ENCODE results near the gene CXCL14. TPM values are rescaled to one million over a fixed set of nuclear protein-coding genes. Genes with fewer than 3 reads are reported as not detected.

Gene CXCL14
- total RNA-seq, 1 experiment from 2014 or later, result not detected

DNA sequence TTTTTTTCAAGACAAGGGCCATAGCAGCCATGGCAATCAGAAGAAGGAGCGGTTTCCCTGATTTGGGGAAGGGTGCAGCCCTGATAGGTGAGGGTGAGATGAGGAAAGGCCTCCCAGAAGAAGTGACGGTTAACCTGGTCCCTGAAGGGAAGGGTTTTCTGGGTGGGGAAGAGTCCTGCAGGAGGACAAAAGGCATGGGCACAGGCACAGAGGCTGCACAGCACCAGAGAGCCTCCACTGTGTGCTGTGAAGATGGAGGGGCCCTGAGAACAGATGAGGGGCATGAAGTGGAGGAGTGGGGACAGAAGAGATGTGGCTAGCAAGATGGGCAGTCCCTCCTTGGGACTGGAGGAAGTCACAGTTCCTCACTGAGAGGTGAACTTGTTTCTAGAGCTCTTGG lies 46.3 kb upstream of the CXCL14 start:
- TF ChIP-seq, protein P1, sequence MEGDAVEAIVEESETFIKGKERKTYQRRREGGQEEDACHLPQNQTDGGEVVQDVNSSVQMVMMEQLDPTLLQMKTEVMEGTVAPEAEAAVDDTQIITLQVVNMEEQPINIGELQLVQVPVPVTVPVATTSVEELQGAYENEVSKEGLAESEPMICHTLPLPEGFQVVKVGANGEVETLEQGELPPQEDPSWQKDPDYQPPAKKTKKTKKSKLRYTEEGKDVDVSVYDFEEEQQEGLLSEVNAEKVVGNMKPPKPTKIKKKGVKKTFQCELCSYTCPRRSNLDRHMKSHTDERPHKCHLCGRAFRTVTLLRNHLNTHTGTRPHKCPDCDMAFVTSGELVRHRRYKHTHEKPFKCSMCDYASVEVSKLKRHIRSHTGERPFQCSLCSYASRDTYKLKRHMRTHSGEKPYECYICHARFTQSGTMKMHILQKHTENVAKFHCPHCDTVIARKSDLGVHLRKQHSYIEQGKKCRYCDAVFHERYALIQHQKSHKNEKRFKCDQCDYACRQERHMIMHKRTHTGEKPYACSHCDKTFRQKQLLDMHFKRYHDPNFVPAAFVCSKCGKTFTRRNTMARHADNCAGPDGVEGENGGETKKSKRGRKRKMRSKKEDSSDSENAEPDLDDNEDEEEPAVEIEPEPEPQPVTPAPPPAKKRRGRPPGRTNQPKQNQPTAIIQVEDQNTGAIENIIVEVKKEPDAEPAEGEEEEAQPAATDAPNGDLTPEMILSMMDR (conservative IDR thresholded peaks at IDR 0.05), result no peak
- no peak for TF ChIP-seq EZH2 (IDR thresholded peaks at IDR 0.05; ENCODE audit: low read depth)
- Histone ChIP-seq H3K36me3 (ENCODE audit: low read depth) (no peaks in the 10 kb centered on the region), H4K20me1 (ENCODE audit: insufficient read depth) (no peaks in the 10 kb centered on the region), H2AFZ (no peak overlapping the region), H3K27ac (no peak overlapping the region), H3K4me2 (no peak overlapping the region), H3F3A (ENCODE audit: insufficient read depth, low read depth) (no peaks in the 10 kb centered on the region), H3K79me2 (ENCODE audit: low read depth) (no peaks in the 10 kb centered on the region), H3K27me3 (ENCODE audit: insufficient read depth, low read depth) (peaks cover 34% of the 10 kb centered on the region), H3K9me3 (ENCODE audit: insufficient read depth, low read depth) (no peaks in the 10 kb centered on the region), H3K4me3 (no peak overlapping the region), H3K9me2 (ENCODE audit: insufficient read depth) (no peaks in the 10 kb centered on the region), H3K4me1 (replicated peaks; ENCODE audit: insufficient read depth) (no peaks in the 10 kb centered on the region)
- ChIA-PET POLR2A (ENCODE audit: unreplicated experiment) (no interaction called here), CTCF (no interaction called here)
- BruUV-seq (replicated peaks), result no TSS peak
- intact Hi-C loops (cut with micrococcal nuclease; ENCODE audit: unreplicated experiment), result no loop called here
- no peak for DNase-seq

DNA sequence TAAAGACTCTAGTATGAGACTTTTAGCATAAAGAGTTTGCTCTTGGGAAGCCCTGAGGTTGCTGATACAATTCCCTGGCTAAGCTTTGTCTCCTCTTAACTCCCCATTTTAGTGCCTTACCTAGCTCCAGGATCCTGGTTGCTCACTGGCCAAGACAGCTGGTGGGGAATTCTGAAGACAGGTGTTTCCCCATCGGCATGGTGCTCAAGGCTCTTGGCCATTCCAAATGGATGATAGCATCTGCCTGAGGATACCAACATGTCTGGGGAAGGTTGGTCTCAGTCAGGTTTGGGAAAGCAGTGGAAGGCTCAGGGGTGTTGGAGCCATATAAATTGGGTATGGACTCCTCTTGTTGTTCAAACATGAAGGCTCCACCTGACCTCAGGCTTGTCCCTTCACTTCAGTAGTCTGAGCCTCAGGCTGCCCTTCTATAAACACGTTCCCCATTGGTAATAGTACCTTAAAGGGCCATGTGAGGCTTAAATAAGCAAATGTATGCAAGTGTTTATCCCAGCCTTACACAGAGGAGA lies 44.5 kb upstream of the CXCL14 start:
- Histone ChIP-seq H2AFZ (no peak overlapping the region), H3K9me3 (ENCODE audit: insufficient read depth, low read depth) (no peaks in the 10 kb centered on the region), H3K4me1 (replicated peaks; ENCODE audit: insufficient read depth) (no peaks in the 10 kb centered on the region), H3K4me3 (no peak overlapping the region), H3K9me2 (ENCODE audit: insufficient read depth) (no peaks in the 10 kb centered on the region), H3K27me3 (ENCODE audit: insufficient read depth, low read depth) (peaks cover 19% of the 10 kb centered on the region), H3K4me2 (no peak overlapping the region), H3F3A (ENCODE audit: insufficient read depth, low read depth) (no peaks in the 10 kb centered on the region), H3K27ac (no peak overlapping the region), H3K79me2 (ENCODE audit: low read depth) (no peaks in the 10 kb centered on the region), H4K20me1 (ENCODE audit: insufficient read depth) (no peaks in the 10 kb centered on the region), H3K36me3 (ENCODE audit: low read depth) (no peaks in the 10 kb centered on the region)
- intact Hi-C loops (cut with micrococcal nuclease; ENCODE audit: unreplicated experiment), result no loop called here
- no TSS peak for BruUV-seq (replicated peaks)
- CTCF ChIA-PET, result no interaction called here
- no peak for DNase-seq
- POLR2A ChIA-PET (ENCODE audit: unreplicated experiment), result no interaction called here
- TF ChIP-seq, protein P1 (conservative IDR thresholded peaks at IDR 0.05), result no peak
- TF ChIP-seq EZH2 (IDR thresholded peaks at IDR 0.05; ENCODE audit: low read depth), result no peak

DNA sequence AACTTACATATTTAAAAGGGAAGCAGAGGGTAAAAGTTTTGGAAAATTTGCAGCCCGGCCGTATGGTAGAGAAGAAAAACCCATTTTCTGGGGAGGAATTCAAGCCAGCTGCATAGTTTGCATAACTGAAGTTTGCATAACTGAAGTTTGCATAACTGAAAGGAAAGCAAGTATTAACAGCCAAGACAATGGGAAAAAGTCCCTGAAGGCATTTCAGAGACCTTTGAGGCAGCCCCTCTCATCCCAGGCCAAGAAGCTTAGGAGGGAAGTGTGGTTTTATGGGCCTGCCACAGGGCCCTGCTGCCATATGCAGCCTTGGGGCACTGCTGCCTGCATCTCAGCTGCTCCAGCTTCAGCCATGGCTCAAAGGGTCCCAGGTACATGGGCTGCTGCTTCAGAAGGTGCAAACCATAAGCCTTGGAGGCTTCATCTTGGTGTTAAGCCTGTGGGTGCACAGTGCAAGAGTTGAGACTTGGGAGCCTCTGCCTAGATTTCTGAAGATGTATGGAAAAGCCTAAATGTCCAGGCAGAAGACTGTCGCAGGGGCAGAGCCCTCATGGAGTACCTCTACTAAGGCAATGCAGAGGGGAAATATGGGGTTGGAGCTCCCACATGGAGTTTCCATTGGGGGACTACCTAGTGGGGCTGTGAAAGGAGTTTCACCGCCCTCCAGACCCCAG lies 36.9 kb upstream of the CXCL14 start:
- Histone ChIP-seq H3F3A (ENCODE audit: insufficient read depth, low read depth) (no peaks in the 10 kb centered on the region), H3K4me3 (no peak overlapping the region), H2AFZ (no peak overlapping the region), H3K79me2 (ENCODE audit: low read depth) (no peaks in the 10 kb centered on the region), H3K4me2 (no peak overlapping the region), H3K27me3 (ENCODE audit: insufficient read depth, low read depth) (peaks cover 4% of the 10 kb centered on the region), H3K9me3 (ENCODE audit: insufficient read depth, low read depth) (no peaks in the 10 kb centered on the region), H3K27ac (no peak overlapping the region), H3K9me2 (ENCODE audit: insufficient read depth) (no peaks in the 10 kb centered on the region), H4K20me1 (ENCODE audit: insufficient read depth) (no peaks in the 10 kb centered on the region), H3K4me1 (replicated peaks; ENCODE audit: insufficient read depth) (no peaks in the 10 kb centered on the region), H3K36me3 (ENCODE audit: low read depth) (no peaks in the 10 kb centered on the region)
- ChIA-PET CTCF (no interaction called here), POLR2A (ENCODE audit: unreplicated experiment) (no interaction called here)
- no peak for TF ChIP-seq EZH2 (IDR thresholded peaks at IDR 0.05; ENCODE audit: low read depth)
- TF ChIP-seq, protein P1 (conservative IDR thresholded peaks at IDR 0.05), result no peak
- intact Hi-C loops (cut with micrococcal nuclease; ENCODE audit: unreplicated experiment), result no loop called here
- no peak for DNase-seq
- BruUV-seq (replicated peaks), result no TSS peak

All from PC-9 (cell line).